DND-41 (cell line): ENCODE measurements around the gene WDR31.

Source experiments
- CTCF ChIP-seq: IDR thresholded peaks from 2 replicates; pipeline ENCODE4 v1.5.1; 2012; ENCODE audit warnings: borderline replicate concordance, low read length, moderate library complexity, mild to moderate bottlenecking; ENCODE audit not compliant: poor library complexity, severe bottlenecking; ENCODE audit errors: extremely low read depth
- EZH2 ChIP-seq: IDR thresholded peaks from 3 replicates; pipeline ENCODE4 v1.6.1; 2012; ENCODE audit warnings: borderline replicate concordance, low read depth, mild to moderate bottlenecking, moderate library complexity, low read length, inconsistent platforms; ENCODE audit not compliant: severe bottlenecking

- TF ChIP-seq CTCF (no peak), EZH2 (no peak)
These were observed 24.8 kb downstream of the WDR31 start for GRCh38 chr9:113315231-113315630.
